ENCODE results near the gene RTL9. TPM values are rescaled to one million over a fixed set of nuclear protein-coding genes. Genes with fewer than 3 reads are reported as not detected.

RTL9 gene
- total RNA-seq (2022; extraction: Qiagen RNA extraction; ENCODE audit: low read depth), result 0.03 to 0.08 TPM (median 0.06 TPM) in 5 replicates

DNA sequence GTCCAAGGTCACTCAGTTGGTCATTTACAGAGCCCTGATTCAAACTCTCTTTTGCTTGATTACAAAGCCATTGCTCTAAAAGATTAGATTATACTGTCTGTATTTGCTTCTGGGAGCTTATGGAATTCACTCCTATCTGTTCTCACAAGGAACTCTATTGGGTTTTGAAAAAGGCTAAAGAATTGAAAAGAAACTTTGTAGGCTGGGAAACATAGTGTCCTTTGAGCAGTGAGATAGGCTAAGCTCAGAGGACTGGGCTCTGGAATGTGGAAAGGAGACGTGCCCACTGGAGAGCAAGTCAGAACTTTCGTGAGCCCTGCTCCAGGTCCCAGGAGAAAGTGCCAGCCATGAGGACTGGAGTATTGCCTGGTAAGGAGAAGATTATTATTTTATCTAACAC lies at the start of gene RTL9:
Gene RTL9 (plus strand): TSS at position 301 of the 400 bp plus-strand sequence. CDS start 91,770 bp downstream, outside the sequence.

DNA sequence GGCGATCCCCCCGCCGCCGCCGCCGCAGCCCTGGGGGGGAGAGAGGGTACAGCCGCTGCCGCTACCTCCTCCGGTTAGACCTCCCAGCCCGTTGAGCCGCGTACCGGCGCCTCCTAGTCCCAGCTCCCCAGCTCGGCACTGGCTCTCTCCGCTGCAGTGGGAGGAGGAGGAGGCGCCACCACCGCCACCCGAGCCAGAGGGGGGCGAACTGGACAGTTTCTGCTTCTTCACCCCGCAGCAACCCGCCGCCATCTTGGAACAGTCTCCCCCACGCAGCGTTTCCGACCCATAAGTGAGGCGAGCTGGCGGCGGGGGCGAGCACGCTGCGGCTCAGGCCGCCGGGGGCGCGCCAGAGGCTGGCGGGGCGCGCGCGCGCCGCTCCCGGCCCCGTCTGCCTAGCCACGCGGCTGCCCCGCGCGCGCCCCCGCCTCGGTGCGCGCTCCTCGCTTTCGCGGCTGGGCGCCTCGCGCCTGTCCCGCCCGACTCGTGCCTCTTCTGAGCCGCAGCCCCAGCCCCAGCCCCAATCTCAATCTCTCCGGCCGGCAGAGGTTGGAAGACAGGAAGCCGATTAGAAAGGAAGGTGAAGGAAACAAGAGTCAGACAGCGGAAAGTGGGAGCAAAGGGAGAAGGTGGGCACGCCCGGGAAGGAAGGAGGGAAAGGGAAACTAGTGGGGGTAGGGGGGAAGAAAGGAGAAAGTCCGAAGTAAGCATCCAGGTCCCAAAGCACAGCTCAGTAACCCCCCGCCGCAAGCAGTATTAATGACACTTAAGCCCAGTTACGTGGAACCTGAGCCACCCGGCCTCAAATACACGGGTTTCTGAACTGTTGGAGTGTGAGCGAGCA lies 40.6 kb upstream of the RTL9 start, which contains the start of gene AMMECR1:
Gene AMMECR1 (minus strand): TSS at position 266 of the 844 bp plus-strand sequence. CDS start 14 bp downstream, at position 252.

Other genes with a start within 250 kb of the RTL9 start
- gene AMMECR1, start 40.8 kb upstream of the RTL9 start, total RNA-seq (2022; extraction: Qiagen RNA extraction; ENCODE audit: low read depth), result 3.5 to 7.6 TPM (median 7.3 TPM) in 5 replicates

Data from A549 treated with RU486 at 1 μM for 4 hours (cell line).